Measurements from ENCODE around the gene SCLY. TPM values are rescaled to one million over a fixed set of nuclear protein-coding genes. Genes with fewer than 3 reads are reported as not detected.

SCLY gene
- total RNA-seq = 15.1 and 27.8 TPM in 2 replicates

GRCh38 chr2:238060542-238061314 is at the start of gene SCLY:
Gene SCLY (plus strand): TSS chr2:238061001. CDS start chr2:238061055, 54 bp downstream.

GRCh38 chr2:238100049-238100820 is 39.4 kb downstream of the SCLY start, which contains the start of gene ESPNL:
Gene ESPNL (plus strand): TSS chr2:238100340. CDS start chr2:238100420, 80 bp downstream.

GRCh38 chr2:238138331-238139195 is 77.8 kb downstream of the SCLY start, which contains the start of gene KLHL30:
Gene KLHL30 (plus strand): TSS chr2:238138668. CDS start chr2:238140755, 2,087 bp downstream.

Small RNA genes lying within 50 kb of the gene (small RNA-seq; reads per million reads assigned to genes)
- not detected for gene RNU6-1333P

Other genes with a start within 250 kb of the SCLY start
- 0.73 TPM in 1 of 2 replicates, not detected in the other for gene RAMP1, start 201.4 kb upstream of the SCLY start, total RNA-seq
- gene UBE2F, start 94.0 kb upstream of the SCLY start, total RNA-seq = 34.2 and 36.8 TPM in 2 replicates
- 0.39 and 4.8 TPM in 2 replicates for gene ESPNL, start 39.3 kb downstream of the SCLY start, total RNA-seq
- gene KLHL30, start 77.7 kb downstream of the SCLY start, total RNA-seq = under 0.01 TPM in 2 replicates
- 7.0 and 8.0 TPM in 2 replicates for gene ERFE, start 98.0 kb downstream of the SCLY start, total RNA-seq
- gene ILKAP, start 142.7 kb downstream of the SCLY start, total RNA-seq = 22.4 and 29.9 TPM in 2 replicates
- 1.1 and 1.2 TPM in 2 replicates for gene HES6, start 179.0 kb downstream of the SCLY start, total RNA-seq
- gene PER2, start 227.6 kb downstream of the SCLY start, total RNA-seq = 3.3 and 3.9 TPM in 2 replicates